ENCODE measurements around the gene CSF1. TPM values are rescaled to one million over a fixed set of nuclear protein-coding genes. Genes with fewer than 3 reads are reported as not detected.

CSF1 gene, protein sequence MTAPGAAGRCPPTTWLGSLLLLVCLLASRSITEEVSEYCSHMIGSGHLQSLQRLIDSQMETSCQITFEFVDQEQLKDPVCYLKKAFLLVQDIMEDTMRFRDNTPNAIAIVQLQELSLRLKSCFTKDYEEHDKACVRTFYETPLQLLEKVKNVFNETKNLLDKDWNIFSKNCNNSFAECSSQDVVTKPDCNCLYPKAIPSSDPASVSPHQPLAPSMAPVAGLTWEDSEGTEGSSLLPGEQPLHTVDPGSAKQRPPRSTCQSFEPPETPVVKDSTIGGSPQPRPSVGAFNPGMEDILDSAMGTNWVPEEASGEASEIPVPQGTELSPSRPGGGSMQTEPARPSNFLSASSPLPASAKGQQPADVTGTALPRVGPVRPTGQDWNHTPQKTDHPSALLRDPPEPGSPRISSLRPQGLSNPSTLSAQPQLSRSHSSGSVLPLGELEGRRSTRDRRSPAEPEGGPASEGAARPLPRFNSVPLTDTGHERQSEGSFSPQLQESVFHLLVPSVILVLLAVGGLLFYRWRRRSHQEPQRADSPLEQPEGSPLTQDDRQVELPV
- total RNA-seq = 24.6 and 31.0 TPM in 2 replicates

DNA sequence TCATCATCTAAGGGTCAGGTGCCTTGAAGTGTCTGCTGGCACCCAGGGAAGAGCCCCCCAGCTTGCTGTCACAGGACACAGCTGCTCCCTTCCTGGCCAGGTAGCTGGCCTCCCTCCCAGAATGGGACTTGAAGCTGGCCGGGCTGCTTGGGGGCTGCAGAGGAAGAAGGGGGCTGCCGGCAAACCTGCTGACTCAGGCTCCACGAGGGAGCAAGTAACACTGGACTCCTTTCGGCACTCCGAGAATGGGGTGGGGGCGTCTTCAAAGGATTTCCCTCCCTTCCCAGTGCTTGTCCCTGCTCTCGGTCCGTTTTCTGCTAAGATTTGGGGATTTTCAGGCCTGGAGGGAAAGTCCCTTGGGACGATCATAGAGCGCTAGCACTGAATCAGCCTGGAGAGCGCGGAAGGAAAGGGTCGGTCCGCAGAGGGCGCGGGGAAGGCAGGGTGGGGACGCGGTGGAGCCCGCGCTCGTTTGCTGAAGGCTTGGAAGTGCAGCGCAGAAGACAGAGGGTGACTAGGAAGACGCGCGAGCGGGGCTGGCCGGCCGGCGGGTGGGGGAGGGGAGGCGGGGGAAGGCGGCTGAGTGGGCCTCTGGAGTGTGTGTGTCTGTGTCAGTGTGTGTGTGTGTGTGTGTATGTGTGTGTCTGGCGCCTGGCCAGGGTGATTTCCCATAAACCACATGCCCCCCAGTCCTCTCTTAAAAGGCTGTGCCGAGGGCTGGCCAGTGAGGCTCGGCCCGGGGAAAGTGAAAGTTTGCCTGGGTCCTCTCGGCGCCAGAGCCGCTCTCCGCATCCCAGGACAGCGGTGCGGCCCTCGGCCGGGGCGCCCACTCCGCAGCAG, at the start of gene CSF1:
Gene CSF1, plus strand, starts transcription at position 727 of the 840 bp plus-strand sequence. CDS start 175 bp downstream, outside the sequence.

Other genes with a start within 250 kb of the CSF1 start
- 2.4 and 3.6 TPM in 2 replicates for gene GSTM2, start 242.8 kb upstream of the CSF1 start, total RNA-seq
- 19.1 and 24.0 TPM in 2 replicates for gene GSTM1, start 223.0 kb upstream of the CSF1 start, total RNA-seq
- not detected in 2 replicates for gene GSTM5, start 198.6 kb upstream of the CSF1 start, total RNA-seq
- gene GSTM3, start 169.8 kb upstream of the CSF1 start, total RNA-seq = 27.5 and 29.4 TPM in 2 replicates
- 0.10 TPM in 1 of 2 replicates, not detected in the other for gene EPS8L3, start 146.9 kb upstream of the CSF1 start, total RNA-seq
- 26.6 and 29.8 TPM in 2 replicates for gene AHCYL1, start 73.9 kb downstream of the CSF1 start, total RNA-seq
- gene STRIP1, start 123.8 kb downstream of the CSF1 start, total RNA-seq = 32.0 and 32.2 TPM in 2 replicates
- not detected in 2 replicates for gene ALX3, start 159.8 kb downstream of the CSF1 start, total RNA-seq
- gene UBL4B, start 201.6 kb downstream of the CSF1 start, total RNA-seq = not detected in 2 replicates
- gene SLC6A17, start 239.6 kb downstream of the CSF1 start, total RNA-seq = 2.0 and 2.4 TPM in 2 replicates